HG03064 (cell line): ENCODE measurements around the gene FAM135A.
A peak's percentile ranks its signal among the peaks of the same experiment; 100 is the strongest.
"Not testable (repeated sequence)": the region's sequence is repeated elsewhere in the genome, so short reads cannot be mapped to it uniquely, and the experiment has no call there.

Experiments
- ATAC-seq: cut with Tn5 transposase; IDR thresholded peaks from one replicate; pipeline ENCODE4 v1.9.1; 2021; ENCODE audit warnings: low read depth; ENCODE audit not compliant: unreplicated experiment

FAM135A gene

GRCh38 chr6:70395301-70395672, 18.0 kb upstream of the FAM135A start:
- no peak for ATAC-seq

GRCh38 chr6:70396163-70396562, 17.1 kb upstream of the FAM135A start:
- no peak for ATAC-seq

- ATAC-seq: no peak
Measured at GRCh38 chr6:70396796-70397729, 16.2 kb upstream of the FAM135A start.

GRCh38 chr6:70398783-70399728, 14.3 kb upstream of the FAM135A start:
- no peak for ATAC-seq

DNA sequence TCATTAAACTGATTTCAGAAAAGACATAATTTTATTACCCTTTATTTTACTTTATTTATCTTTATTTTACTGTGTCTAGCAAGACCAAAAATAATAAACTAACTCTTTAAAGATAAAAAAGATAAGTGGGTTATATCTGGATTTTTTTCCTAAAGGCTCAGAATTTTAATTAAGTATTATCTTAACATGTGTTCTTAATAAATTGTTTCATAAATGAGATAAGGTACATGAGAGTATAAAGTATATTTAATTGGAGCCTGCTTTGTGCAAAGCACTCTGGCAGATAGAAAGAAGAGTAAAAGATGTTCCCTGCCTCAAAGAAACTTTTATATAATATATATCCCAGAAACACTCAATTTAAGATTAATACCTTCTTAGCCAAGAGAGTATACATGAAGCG, 8.7 kb upstream of the FAM135A start:
- no peak for ATAC-seq

- ATAC-seq: no peak
Measured at GRCh38 chr6:70409216-70409615, 4.1 kb upstream of the FAM135A start.

GRCh38 chr6:70411542-70412251, 1.6 kb upstream of the FAM135A start:
- ATAC-seq: no peak

GRCh38 chr6:70412252-70413113, 825 bp upstream of the FAM135A start:
- peak; percentile 22 for ATAC-seq

- ATAC-seq: no peak
Measured at GRCh38 chr6:70413992-70414494, 735 bp downstream of the FAM135A start.

DNA sequence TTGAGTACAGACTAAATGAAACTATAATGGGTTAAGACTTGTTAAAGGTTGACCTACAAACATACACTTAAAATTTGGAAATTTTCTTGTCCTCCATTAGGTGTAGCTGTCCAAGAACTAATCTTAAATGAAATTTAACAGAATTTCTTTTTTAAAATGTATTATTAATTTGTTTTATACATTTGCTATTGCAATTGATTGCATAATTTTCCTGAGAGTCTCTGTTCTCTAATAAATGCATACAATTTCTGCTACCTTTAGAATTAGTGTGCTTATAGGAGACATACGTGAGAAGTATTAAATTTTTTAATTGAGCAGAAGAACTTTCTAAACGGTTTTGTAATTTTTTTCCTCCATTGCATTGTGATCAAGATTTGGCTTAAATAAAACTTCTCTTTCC, 1.5 kb downstream of the FAM135A start:
- no peak for ATAC-seq

- no peak for ATAC-seq
Measured at GRCh38 chr6:70415247-70415646, 1.9 kb downstream of the FAM135A start.

GRCh38 chr6:70415660-70416059, 2.4 kb downstream of the FAM135A start:
- no peak for ATAC-seq

GRCh38 chr6:70421509-70421908, 8.2 kb downstream of the FAM135A start:
- ATAC-seq: no peak

- ATAC-seq: no peak
Measured at GRCh38 chr6:70423189-70424134, 10.2 kb downstream of the FAM135A start.

DNA sequence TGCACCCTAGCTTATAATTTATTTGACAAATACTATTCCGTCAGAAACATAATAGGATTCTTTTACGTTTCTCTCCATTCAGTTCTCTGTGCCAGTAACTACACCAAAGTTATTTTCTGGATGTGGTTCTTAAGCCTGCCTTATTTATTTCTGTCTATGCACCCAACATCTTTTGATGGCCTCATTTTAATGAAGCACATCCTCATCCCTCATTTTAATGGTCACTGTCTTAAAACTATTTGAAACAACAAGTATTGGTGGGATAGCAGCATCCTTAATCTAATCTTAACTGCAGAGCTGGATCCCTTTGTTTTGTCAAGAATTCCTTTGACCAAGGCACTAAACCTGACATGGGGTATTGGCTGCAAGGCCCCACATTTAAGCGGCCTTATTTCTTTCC, 11.0 kb downstream of the FAM135A start:
- ATAC-seq: no peak

- ATAC-seq: no peak
Measured at GRCh38 chr6:70436320-70436719, 23.0 kb downstream of the FAM135A start.

DNA sequence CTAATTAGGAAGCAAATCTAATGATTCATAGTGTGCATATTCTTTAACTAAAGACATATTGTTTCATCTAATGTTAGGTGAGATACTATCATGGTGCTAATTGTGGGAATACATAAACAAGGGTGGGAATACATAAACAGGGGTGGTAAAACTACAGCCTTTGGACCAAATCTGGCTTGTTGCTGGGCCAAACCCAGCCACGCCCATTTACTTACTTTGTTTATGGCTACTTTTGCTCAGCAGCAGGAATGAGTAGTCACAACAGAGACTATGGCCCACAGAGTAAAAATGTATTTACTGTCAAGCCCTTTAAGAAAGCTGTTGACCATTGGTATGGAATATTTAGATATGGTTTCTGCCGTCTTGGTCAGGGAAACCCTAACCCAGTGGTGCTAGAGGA, 31.7 kb downstream of the FAM135A start:
- ATAC-seq: no peak

DNA sequence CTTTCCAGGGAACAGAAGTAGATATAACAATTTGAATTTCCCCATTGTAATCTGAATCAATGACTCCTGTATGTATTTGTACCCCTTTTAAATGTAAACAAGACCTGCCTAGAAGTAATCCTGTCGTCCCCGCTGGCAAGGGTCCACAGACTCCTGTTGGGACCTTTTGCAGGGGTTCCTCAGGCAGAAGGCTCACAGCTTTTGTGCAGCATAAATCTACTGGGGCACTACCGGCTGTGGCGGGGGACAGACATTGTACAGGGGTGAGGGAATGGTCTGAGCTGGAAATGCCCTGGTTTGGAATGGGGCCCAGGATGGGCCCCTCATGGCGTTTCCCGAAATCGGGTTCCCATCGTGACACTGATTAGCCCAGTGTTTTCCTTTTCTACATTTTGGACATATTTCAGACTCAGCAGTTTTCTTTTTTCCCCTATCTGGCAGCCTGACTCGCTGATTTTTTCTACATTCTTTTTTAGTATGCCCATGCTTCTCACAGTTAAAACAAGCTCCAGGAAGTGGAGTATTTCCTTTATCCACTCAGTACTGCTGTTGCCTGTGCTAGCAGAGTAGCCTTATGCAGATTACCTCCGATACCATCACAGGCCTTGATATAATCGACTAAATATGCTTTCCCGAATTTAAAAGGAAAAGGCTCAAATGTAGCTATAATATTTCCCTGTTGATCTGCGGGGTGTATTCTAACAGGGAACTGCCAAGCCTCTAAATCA, 34.2 kb downstream of the FAM135A start:
- not testable (repeated sequence) for ATAC-seq
